Right lung (tissue), 5 donors: ENCODE results near the gene DNAH10. TPM values are rescaled to one million over a fixed set of nuclear protein-coding genes. Genes with fewer than 3 reads are reported as not detected.

ENCODE experiments used
- DNase-seq, 2 donors: peaks; one replicate each; pipeline ENCODE4 v3.0.0-alpha.2; 2013
- polyA plus RNA-seq, 5 donors: library from polyadenylated mRNA; unstranded; fragments of 120-200 nt; gene quantifications; one replicate each; pipeline versions ENCODE4 v1.2.1 to v1.2.3, GENCODE V29; 2013; ENCODE audit warnings: inconsistent platforms in 1 of 5, low replicate concordance in 1 of 5; ENCODE audit not compliant: insufficient read length in 5 of 5, insufficient read depth in 1 of 5

DNAH10 gene
- polyA plus RNA-seq, 5 donors, result 3.3 to 8.5 (median 6.0) TPM

DNA sequence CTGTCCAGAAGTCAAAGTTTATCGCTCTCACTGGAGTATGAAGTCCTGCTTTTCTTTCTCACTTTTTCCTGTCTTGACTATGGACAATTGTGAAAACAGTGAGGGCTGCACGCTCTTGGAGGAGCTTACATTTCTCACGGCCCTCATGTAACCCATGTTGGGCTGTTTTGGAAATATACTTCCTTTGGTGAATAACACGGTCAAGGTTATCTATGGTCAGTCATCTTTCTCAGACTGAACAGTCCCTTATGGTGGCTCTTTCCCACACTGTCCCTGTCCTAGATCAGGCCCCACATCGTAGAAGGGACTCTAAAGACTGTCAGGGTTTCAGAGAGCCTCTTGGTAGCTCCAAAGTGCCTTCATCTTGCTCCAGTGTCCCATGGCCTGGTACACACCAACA is 203.3 kb downstream of the DNAH10 start:
- DNase-seq, result no peak

GRCh38 chr12:123966596-123966995 is 204.5 kb downstream of the DNAH10 start:
- DNase-seq, result no peak

GRCh38 chr12:123967121-123967586 is 205.1 kb downstream of the DNAH10 start:
- no peak for DNase-seq

- DNase-seq, result no peak
Measured at GRCh38 chr12:123971449-123971769, 209.3 kb downstream of the DNAH10 start.

DNA sequence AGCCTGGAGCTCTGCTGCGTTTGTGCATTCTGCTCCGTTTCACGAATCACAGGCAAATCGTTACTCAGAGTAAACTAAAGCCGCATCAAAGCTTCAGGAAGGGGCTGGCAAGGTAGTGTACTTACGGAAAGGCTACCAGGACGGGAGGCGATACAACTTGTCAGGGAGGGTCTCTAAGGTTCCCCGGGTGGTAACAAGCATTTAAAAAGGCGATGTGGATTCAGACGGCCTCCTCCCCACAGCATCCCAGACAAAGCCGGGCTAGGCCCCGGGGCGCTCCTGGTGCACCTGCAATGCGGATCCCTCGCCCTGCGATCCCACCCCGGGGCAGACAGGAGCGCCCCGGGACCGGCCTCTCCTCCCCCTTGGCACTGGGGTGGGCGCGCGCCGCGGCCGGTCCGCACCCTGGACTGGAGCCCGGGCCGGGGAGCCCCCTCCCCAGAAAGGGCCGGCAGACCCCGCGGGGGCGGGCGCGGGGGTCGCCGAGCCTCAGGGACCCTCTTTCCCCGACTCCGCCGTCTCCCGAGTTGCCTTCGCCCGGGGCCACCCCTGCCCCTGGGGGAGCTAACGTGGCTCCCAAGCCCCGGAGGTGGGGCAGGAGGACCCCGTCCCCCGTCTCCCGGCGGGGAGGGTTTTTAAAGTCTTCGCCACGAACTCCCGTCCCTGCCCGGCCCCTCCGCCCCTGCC is 209.8 kb downstream of the DNAH10 start:
- DNase-seq, result peak; percentile 25 to 30

- peak; percentile 94 to 96 for DNase-seq
Measured at GRCh38 chr12:123972457-123973401, 210.6 kb downstream of the DNAH10 start, which contains the start of the genes CCDC92 and ZNF664. Gene CCDC92, minus strand, starts transcription at chr12:123972831. Its CDS starts 28,526 bp downstream, at chr12:123944305. Gene ZNF664, plus strand, starts transcription at chr12:123973215. Its CDS starts 38,930 bp downstream, at chr12:124012145.

- peak in 1 of 2 donors; percentile 39 for DNase-seq
Measured at GRCh38 chr12:123973552-123974341, 211.6 kb downstream of the DNAH10 start.

DNA sequence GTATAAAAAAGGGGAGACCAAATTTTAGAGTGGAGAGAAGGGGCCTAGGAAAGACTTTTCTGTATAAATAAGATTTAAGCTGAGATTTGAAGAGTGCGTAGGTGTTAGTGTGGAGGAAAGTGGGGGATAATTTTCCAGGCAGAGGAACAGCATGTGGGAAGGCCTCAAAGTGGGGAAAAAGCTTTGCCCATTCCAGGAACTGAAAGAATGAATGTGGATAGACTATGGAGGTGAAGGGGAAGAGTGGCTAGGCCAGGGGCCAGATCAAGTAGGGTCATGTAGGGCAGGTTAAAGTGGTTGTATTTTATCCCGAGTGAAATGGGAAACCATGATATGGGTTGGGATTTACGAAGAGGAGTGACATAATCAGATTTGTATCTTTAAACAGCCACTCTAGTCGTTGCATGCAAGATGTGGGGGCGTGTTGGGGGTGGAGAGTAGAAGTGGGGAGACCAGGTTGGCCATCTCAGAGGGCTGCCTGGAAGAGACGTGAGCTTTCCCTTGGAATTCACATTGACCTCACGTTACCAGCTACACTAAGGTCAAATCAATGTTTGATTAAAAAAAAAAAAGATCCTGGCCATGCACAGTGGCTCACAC is 214.2 kb downstream of the DNAH10 start:
- no peak for DNase-seq

- DNase-seq, result no peak
Measured at GRCh38 chr12:123979566-123979965, 217.5 kb downstream of the DNAH10 start.

DNA sequence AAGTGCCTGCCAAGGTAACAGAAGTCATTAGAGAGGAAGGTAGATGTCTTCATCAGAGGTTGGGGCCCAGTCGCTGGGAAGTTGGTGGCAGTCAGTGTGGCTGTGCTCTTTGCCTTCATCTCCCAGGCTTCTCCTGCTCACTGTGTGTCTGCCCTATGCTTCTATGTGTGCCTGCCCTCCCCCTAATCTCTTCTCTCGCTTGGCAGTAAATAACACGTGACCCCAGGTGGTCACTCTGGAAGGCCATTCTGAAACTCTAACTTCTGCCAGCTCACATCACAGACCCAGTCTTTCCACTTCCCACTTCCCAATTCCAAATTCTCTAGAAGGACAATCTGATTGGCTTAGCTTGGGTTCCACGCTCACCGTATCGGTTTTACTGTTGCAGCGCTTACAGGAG is 220.2 kb downstream of the DNAH10 start:
- DNase-seq, result no peak

- DNase-seq, result peak in 1 of 2 donors; percentile 42
Measured at GRCh38 chr12:123983822-123984485, 221.9 kb downstream of the DNAH10 start.

- DNase-seq, result no peak
Measured at GRCh38 chr12:123984903-123985302, 222.8 kb downstream of the DNAH10 start.

Other genes starting within 250 kb of the DNAH10 start
- gene RILPL1, start 228.6 kb upstream of the DNAH10 start, polyA plus RNA-seq, result 10 to 100 TPM; 15.8 to 26.7 (median 22.6) TPM
- gene TMED2, start 177.7 kb upstream of the DNAH10 start, polyA plus RNA-seq, result 100 to 1,000 TPM; 183 to 208 (median 198) TPM
- gene DDX55, start 160.2 kb upstream of the DNAH10 start, polyA plus RNA-seq, result 10 to 100 TPM; 40.4 to 45.7 (median 42.7) TPM
- 10 to 100 TPM; 63.2 to 74.6 (median 64.2) TPM for gene EIF2B1, start 128.6 kb upstream of the DNAH10 start, polyA plus RNA-seq
- 10 to 100 TPM; 27.6 to 45.5 (median 39.6) TPM for gene GTF2H3, start 128.5 kb upstream of the DNAH10 start, polyA plus RNA-seq
- gene TCTN2, start 91.2 kb upstream of the DNAH10 start, polyA plus RNA-seq, result 10 to 100 TPM; 19.6 to 28.6 (median 26.4) TPM
- 10 to 100 TPM; 17.2 to 25.3 (median 23.1) TPM for gene ATP6V0A2, start 49.9 kb upstream of the DNAH10 start, polyA plus RNA-seq
- gene CCDC92, start 210.5 kb downstream of the DNAH10 start, polyA plus RNA-seq, result 10 to 100 TPM; 51.4 to 70.0 (median 59.6) TPM
- gene ZNF664, start 210.9 kb downstream of the DNAH10 start, polyA plus RNA-seq, result 100 to 1,000 TPM; 113 to 161 (median 151) TPM